WTC11 (cell line): Measurements from ENCODE around the gene PRDM15.

ENCODE experiments used
- ATF1 ChIP-seq: sonication (generic); formaldehyde crosslinking; IDR thresholded peaks from 2 replicates; pipeline ENCODE4 v1.8.1; 2023; ENCODE audit warnings: mild to moderate bottlenecking, moderate library complexity, missing genetic modification reagents
- CREB1 ChIP-seq: sonication (generic); formaldehyde crosslinking; IDR thresholded peaks from 2 replicates; pipeline ENCODE4 v1.8.0; 2023; ENCODE audit warnings: mild to moderate bottlenecking, missing genetic modification reagents
- FOXP1 ChIP-seq: sonication (generic); formaldehyde crosslinking; IDR thresholded peaks from 2 replicates; pipeline ENCODE4 v1.8.0; 2022; ENCODE audit warnings: missing genetic modification reagents, mild to moderate bottlenecking, moderate library complexity, borderline replicate concordance
- KAT7 ChIP-seq: sonication (generic); formaldehyde crosslinking; IDR thresholded peaks from 2 replicates; pipeline ENCODE4 v1.8.1; 2023; ENCODE audit warnings: missing genetic modification reagents, mild to moderate bottlenecking, borderline replicate concordance
- TEAD4 ChIP-seq: sonication (generic); formaldehyde crosslinking; IDR thresholded peaks from 2 replicates; pipeline ENCODE4 v1.8.0; 2022; ENCODE audit warnings: mild to moderate bottlenecking, missing genetic modification reagents
- ZNF232 ChIP-seq: sonication (generic); formaldehyde crosslinking; IDR thresholded peaks from 2 replicates; pipeline ENCODE4 v1.8.0; 2022; ENCODE audit warnings: mild to moderate bottlenecking, missing genetic modification reagents
- ZNF317 ChIP-seq: sonication (generic); formaldehyde crosslinking; IDR thresholded peaks from 2 replicates; pipeline ENCODE4 v1.8.1; 2023; ENCODE audit warnings: low read depth, mild to moderate bottlenecking, moderate library complexity, missing genetic modification reagents, borderline replicate concordance
- TF ChIP-seq, protein P1 (sequence below): sonication (generic); formaldehyde crosslinking; IDR thresholded peaks from 2 replicates; pipeline ENCODE4 v1.8.0; 2022; ENCODE audit warnings: mild to moderate bottlenecking, missing genetic modification reagents
- TF ChIP-seq, protein P2 (sequence below): sonication (generic); formaldehyde crosslinking; IDR thresholded peaks from 2 replicates; pipeline ENCODE4 v1.8.1; 2023; ENCODE audit warnings: mild to moderate bottlenecking, moderate library complexity, missing genetic modification reagents
- TF ChIP-seq, protein P3 (sequence below): fragments of 200-600 bp; IDR thresholded peaks from 2 replicates; pipeline ENCODE4 v1.8.0; 2022; ENCODE audit warnings: antibody characterized with exemption
- TF ChIP-seq, protein P4 (sequence below): sonication (generic); formaldehyde crosslinking; IDR thresholded peaks from 2 replicates; pipeline ENCODE4 v1.8.0; 2022; ENCODE audit warnings: mild to moderate bottlenecking, missing genetic modification reagents
- TF ChIP-seq, protein P5 (sequence below): sonication (generic); formaldehyde crosslinking; IDR thresholded peaks from 2 replicates; pipeline ENCODE4 v1.8.1; 2023; ENCODE audit warnings: mild to moderate bottlenecking, missing genetic modification reagents
- TF ChIP-seq, protein P6 (sequence below): sonication (generic); formaldehyde crosslinking; IDR thresholded peaks from 2 replicates; pipeline ENCODE4 v1.8.1; 2022; ENCODE audit warnings: mild to moderate bottlenecking, moderate library complexity, missing genetic modification reagents

DNA sequence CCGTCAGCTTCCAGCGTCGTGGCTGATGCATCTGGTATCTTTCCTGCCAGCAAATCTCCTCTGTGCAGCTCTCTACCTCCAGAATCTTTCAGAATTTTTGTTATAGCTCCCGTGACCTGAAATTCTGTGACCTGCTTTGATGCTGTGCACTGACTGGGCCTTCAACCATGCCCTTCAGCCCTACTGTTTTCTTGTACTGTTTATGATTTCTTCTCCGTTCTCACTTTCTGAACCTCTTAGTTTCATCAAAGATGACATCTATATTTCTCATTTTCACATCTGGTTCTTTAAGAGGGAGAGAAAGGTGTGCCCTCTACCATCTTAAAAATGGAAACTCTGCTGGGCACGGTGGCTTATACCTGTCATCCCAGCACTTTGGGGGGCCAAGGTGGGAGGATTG is 5.7 kb downstream of the PRDM15 start:
- TF ChIP-seq, protein P1, sequence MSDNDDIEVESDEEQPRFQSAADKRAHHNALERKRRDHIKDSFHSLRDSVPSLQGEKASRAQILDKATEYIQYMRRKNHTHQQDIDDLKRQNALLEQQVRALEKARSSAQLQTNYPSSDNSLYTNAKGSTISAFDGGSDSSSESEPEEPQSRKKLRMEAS (CRISPR knock-in tag) = no peak
- TF ChIP-seq, protein P2, sequence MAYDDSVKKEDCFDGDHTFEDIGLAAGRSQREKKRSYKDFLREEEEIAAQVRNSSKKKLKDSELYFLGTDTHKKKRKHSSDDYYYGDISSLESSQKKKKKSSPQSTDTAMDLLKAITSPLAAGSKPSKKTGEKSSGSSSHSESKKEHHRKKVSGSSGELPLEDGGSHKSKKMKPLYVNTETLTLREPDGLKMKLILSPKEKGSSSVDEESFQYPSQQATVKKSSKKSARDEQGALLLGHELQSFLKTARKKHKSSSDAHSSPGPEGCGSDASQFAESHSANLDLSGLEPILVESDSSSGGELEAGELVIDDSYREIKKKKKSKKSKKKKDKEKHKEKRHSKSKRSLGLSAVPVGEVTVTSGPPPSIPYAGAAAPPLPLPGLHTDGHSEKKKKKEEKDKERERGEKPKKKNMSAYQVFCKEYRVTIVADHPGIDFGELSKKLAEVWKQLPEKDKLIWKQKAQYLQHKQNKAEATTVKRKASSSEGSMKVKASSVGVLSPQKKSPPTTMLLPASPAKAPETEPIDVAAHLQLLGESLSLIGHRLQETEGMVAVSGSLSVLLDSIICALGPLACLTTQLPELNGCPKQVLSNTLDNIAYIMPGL (CRISPR knock-in tag) = no peak
- TF ChIP-seq, protein P3, sequence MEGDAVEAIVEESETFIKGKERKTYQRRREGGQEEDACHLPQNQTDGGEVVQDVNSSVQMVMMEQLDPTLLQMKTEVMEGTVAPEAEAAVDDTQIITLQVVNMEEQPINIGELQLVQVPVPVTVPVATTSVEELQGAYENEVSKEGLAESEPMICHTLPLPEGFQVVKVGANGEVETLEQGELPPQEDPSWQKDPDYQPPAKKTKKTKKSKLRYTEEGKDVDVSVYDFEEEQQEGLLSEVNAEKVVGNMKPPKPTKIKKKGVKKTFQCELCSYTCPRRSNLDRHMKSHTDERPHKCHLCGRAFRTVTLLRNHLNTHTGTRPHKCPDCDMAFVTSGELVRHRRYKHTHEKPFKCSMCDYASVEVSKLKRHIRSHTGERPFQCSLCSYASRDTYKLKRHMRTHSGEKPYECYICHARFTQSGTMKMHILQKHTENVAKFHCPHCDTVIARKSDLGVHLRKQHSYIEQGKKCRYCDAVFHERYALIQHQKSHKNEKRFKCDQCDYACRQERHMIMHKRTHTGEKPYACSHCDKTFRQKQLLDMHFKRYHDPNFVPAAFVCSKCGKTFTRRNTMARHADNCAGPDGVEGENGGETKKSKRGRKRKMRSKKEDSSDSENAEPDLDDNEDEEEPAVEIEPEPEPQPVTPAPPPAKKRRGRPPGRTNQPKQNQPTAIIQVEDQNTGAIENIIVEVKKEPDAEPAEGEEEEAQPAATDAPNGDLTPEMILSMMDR = no peak
- TF ChIP-seq KAT7 (CRISPR knock-in tag) (no peak), FOXP1 (CRISPR knock-in tag) (no peak), TEAD4 (no peak), ZNF317 (CRISPR knock-in tag) (no peak), ZNF232 (CRISPR knock-in tag) (no peak), ATF1 (no peak), CREB1 (CRISPR knock-in tag) (no peak)
- TF ChIP-seq, protein P4, sequence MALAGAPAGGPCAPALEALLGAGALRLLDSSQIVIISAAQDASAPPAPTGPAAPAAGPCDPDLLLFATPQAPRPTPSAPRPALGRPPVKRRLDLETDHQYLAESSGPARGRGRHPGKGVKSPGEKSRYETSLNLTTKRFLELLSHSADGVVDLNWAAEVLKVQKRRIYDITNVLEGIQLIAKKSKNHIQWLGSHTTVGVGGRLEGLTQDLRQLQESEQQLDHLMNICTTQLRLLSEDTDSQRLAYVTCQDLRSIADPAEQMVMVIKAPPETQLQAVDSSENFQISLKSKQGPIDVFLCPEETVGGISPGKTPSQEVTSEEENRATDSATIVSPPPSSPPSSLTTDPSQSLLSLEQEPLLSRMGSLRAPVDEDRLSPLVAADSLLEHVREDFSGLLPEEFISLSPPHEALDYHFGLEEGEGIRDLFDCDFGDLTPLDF (CRISPR knock-in tag) = no peak
- TF ChIP-seq, protein P5, sequence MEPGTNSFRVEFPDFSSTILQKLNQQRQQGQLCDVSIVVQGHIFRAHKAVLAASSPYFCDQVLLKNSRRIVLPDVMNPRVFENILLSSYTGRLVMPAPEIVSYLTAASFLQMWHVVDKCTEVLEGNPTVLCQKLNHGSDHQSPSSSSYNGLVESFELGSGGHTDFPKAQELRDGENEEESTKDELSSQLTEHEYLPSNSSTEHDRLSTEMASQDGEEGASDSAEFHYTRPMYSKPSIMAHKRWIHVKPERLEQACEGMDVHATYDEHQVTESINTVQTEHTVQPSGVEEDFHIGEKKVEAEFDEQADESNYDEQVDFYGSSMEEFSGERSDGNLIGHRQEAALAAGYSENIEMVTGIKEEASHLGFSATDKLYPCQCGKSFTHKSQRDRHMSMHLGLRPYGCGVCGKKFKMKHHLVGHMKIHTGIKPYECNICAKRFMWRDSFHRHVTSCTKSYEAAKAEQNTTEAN (CRISPR knock-in tag) = no peak
- TF ChIP-seq, protein P6, sequence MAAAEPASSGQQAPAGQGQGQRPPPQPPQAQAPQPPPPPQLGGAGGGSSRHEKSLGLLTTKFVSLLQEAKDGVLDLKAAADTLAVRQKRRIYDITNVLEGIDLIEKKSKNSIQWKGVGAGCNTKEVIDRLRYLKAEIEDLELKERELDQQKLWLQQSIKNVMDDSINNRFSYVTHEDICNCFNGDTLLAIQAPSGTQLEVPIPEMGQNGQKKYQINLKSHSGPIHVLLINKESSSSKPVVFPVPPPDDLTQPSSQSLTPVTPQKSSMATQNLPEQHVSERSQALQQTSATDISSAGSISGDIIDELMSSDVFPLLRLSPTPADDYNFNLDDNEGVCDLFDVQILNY (CRISPR knock-in tag) = no peak
